ENCODE measurements around the gene REST.

REST gene

GRCh38 chr4:56971383-56971782 is 63.7 kb downstream of the REST start:
- H3K9ac ChIP-seq (ENCODE audit: low read length) = no peak overlapping the region
- H3K4me1 ChIP-seq (ENCODE audit: control insufficient read depth in 1 of 2, insufficient read depth in 2 of 2, low read length in 2 of 2) = peaks cover 0 to 5% of the 10 kb centered on the region in 2 experiments
- no peak overlapping the region for H2BK12ac ChIP-seq (ENCODE audit: low read length)
- H3K27me3 ChIP-seq (ENCODE audit: insufficient read depth, low read length) = no peaks in the 10 kb centered on the region
- no peak overlapping the region for H3K4me3 ChIP-seq (ENCODE audit: low read depth, low read length)
- DNase-seq = no peak
- H4K8ac ChIP-seq (ENCODE audit: low read depth, low read length) = no peak overlapping the region
- no peak overlapping the region for H3K4me2 ChIP-seq (ENCODE audit: low read length)
- no peak overlapping the region for H4K12ac ChIP-seq (ENCODE audit: low read depth, low read length)
- H3K23ac ChIP-seq (ENCODE audit: low read length) = no peak overlapping the region
- no peak overlapping the region for H2BK5ac ChIP-seq (ENCODE audit: low read depth, low read length, poor library complexity)
- no CpG with 5 or more reads among the region's 2 CpGs for WGBS (ENCODE audit: extremely low coverage, insufficient coverage, insufficient read length)
- H3K18ac ChIP-seq (ENCODE audit: low read length) = no peak overlapping the region
- no peaks in the 10 kb centered on the region for H3K79me1 ChIP-seq (ENCODE audit: low read length)
- H3K36me3 ChIP-seq (ENCODE audit: control insufficient read depth in 1 of 2, insufficient read depth in 2 of 2, low read length in 2 of 2) = peaks cover 32 to 35% of the 10 kb centered on the region in 2 experiments
- no peak overlapping the region for H2BK120ac ChIP-seq (ENCODE audit: insufficient read depth, low read length, poor library complexity)
- H3K9me3 ChIP-seq (ENCODE audit: insufficient read depth, low read depth, low read length) = no peaks in the 10 kb centered on the region
- H3K4ac ChIP-seq (ENCODE audit: low read depth, low read length) = no peak overlapping the region
- no peak overlapping the region for H3K27ac ChIP-seq (ENCODE audit: low read depth, low read length)
- H3K79me2 ChIP-seq (ENCODE audit: control insufficient read depth, insufficient read depth, low read length, poor library complexity) = peaks cover 3% of the 10 kb centered on the region
- no peak overlapping the region for H2AK5ac ChIP-seq (ENCODE audit: low read length)
- H3K14ac ChIP-seq (ENCODE audit: low read length) = no peak overlapping the region
- H4K91ac ChIP-seq (ENCODE audit: low read depth, low read length) = no peak overlapping the region
- no peak overlapping the region for H2AFZ ChIP-seq (ENCODE audit: insufficient read depth, low read length, poor library complexity)

DNA sequence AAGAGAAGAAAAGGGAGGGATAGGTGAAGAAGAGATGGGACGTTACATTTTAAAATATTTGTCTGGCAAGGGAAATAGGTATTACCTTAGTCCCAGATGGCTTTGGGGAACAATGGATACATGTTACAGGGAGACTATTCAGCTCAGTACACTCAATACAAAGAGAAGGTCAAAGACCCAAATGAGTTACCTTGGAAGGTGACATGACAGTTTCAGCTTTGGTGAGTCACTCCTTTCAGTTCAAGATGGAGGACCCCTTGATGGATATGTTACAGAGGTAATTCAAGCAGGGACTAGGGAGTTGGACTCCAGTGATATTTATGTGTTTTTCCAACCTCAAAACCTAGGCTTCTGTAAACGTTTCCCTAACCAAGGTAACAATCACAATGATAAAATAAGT is 64.7 kb downstream of the REST start:
- no peak overlapping the region for H3K27ac ChIP-seq (ENCODE audit: low read depth, low read length)
- WGBS (ENCODE audit: extremely low coverage, insufficient coverage, insufficient read length) = no CpG with 5 or more reads among the region's 2 CpGs
- H3K27me3 ChIP-seq (ENCODE audit: insufficient read depth, low read length) = no peaks in the 10 kb centered on the region
- peaks cover 27 to 30% of the 10 kb centered on the region in 2 experiments for H3K36me3 ChIP-seq (ENCODE audit: control insufficient read depth in 1 of 2, insufficient read depth in 2 of 2, low read length in 2 of 2)
- no peak overlapping the region for H4K91ac ChIP-seq (ENCODE audit: low read depth, low read length)
- no peak overlapping the region for H2BK5ac ChIP-seq (ENCODE audit: low read depth, low read length, poor library complexity)
- H2BK120ac ChIP-seq (ENCODE audit: insufficient read depth, low read length, poor library complexity) = no peak overlapping the region
- H3K18ac ChIP-seq (ENCODE audit: low read length) = no peak overlapping the region
- H3K9ac ChIP-seq (ENCODE audit: low read length) = no peak overlapping the region
- peaks cover 8% of the 10 kb centered on the region for H3K79me1 ChIP-seq (ENCODE audit: low read length)
- no peak overlapping the region for H2AK5ac ChIP-seq (ENCODE audit: low read length)
- H4K8ac ChIP-seq (ENCODE audit: low read depth, low read length) = no peak overlapping the region
- peaks cover 0 to 5% of the 10 kb centered on the region in 2 experiments for H3K4me1 ChIP-seq (ENCODE audit: control insufficient read depth in 1 of 2, insufficient read depth in 2 of 2, low read length in 2 of 2)
- no peak overlapping the region for H3K4me3 ChIP-seq (ENCODE audit: low read depth, low read length)
- no peaks in the 10 kb centered on the region for H3K9me3 ChIP-seq (ENCODE audit: insufficient read depth, low read depth, low read length)
- no peak for DNase-seq
- no peak overlapping the region for H2BK12ac ChIP-seq (ENCODE audit: low read length)
- H3K4ac ChIP-seq (ENCODE audit: low read depth, low read length) = no peak overlapping the region
- H4K12ac ChIP-seq (ENCODE audit: low read depth, low read length) = no peak overlapping the region
- H3K14ac ChIP-seq (ENCODE audit: low read length) = no peak overlapping the region
- H3K4me2 ChIP-seq (ENCODE audit: low read length) = no peak overlapping the region
- no peak overlapping the region for H2AFZ ChIP-seq (ENCODE audit: insufficient read depth, low read length, poor library complexity)
- H3K23ac ChIP-seq (ENCODE audit: low read length) = no peak overlapping the region
- H3K79me2 ChIP-seq (ENCODE audit: control insufficient read depth, insufficient read depth, low read length, poor library complexity) = peaks cover 12% of the 10 kb centered on the region

DNA sequence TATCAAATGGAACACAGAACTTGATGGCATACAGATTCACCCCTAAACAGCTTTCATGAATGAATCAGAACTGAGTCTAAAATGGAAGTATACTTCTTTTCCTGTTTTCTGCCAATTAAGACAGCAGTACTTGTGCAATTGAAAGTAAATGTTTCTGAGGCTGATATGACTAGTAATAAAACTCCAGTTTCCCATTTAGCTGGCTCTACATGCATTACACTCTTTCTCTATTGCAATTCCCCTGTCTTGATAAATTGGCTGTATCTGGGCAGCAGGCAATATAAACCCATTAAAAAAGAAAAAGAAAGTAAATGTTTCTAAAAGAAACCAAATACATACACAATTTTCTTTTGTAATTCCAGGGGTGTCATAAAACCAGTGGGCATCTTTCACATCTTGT is 65.1 kb downstream of the REST start:
- H3K14ac ChIP-seq (ENCODE audit: low read length) = no peak overlapping the region

GRCh38 chr4:56973336-56973735 is 65.6 kb downstream of the REST start:
- Histone ChIP-seq H3K4me2 (ENCODE audit: low read length) (no peak overlapping the region), H3K79me1 (ENCODE audit: low read length) (peaks cover 8% of the 10 kb centered on the region), H2BK5ac (ENCODE audit: low read depth, low read length, poor library complexity) (no peak overlapping the region), H2BK120ac (ENCODE audit: insufficient read depth, low read length, poor library complexity) (no peak overlapping the region), H3K23ac (ENCODE audit: low read length) (no peak overlapping the region), H3K27ac (ENCODE audit: low read depth, low read length) (no peak overlapping the region), H2BK12ac (ENCODE audit: low read length) (no peak overlapping the region), H3K4me1 (ENCODE audit: control insufficient read depth in 1 of 2, insufficient read depth in 2 of 2, low read length in 2 of 2) (peaks cover 0 to 5% of the 10 kb centered on the region in 2 experiments), H2AK5ac (ENCODE audit: low read length) (no peak overlapping the region), H3K36me3 (ENCODE audit: control insufficient read depth in 1 of 2, insufficient read depth in 2 of 2, low read length in 2 of 2) (peaks cover 24 to 27% of the 10 kb centered on the region in 2 experiments), H4K12ac (ENCODE audit: low read depth, low read length) (no peak overlapping the region), H3K9me3 (ENCODE audit: insufficient read depth, low read depth, low read length) (no peaks in the 10 kb centered on the region), H3K4me3 (ENCODE audit: low read depth, low read length) (no peak overlapping the region), H4K8ac (ENCODE audit: low read depth, low read length) (no peak overlapping the region), H4K91ac (ENCODE audit: low read depth, low read length) (no peak overlapping the region), H3K9ac (ENCODE audit: low read length) (no peak overlapping the region), H3K4ac (ENCODE audit: low read depth, low read length) (no peak overlapping the region), H3K18ac (ENCODE audit: low read length) (no peak overlapping the region), H3K14ac (ENCODE audit: low read length) (no peak overlapping the region), H2AFZ (ENCODE audit: insufficient read depth, low read length, poor library complexity) (no peak overlapping the region), H3K79me2 (ENCODE audit: control insufficient read depth, insufficient read depth, low read length, poor library complexity) (peaks cover 12% of the 10 kb centered on the region), H3K27me3 (ENCODE audit: insufficient read depth, low read length) (no peaks in the 10 kb centered on the region)
- no peak for DNase-seq
- no CpG with 5 or more reads among the region's 3 CpGs for WGBS (ENCODE audit: extremely low coverage, insufficient coverage, insufficient read length)

More for the DNA sequence above, 65.1 kb downstream of the REST start:
- Histone ChIP-seq H4K91ac (ENCODE audit: low read depth, low read length) (no peak overlapping the region), H3K18ac (ENCODE audit: low read length) (no peak overlapping the region), H4K8ac (ENCODE audit: low read depth, low read length) (no peak overlapping the region), H3K4me3 (ENCODE audit: low read depth, low read length) (no peak overlapping the region), H3K23ac (ENCODE audit: low read length) (no peak overlapping the region), H3K79me1 (ENCODE audit: low read length) (peaks cover 8% of the 10 kb centered on the region), H4K12ac (ENCODE audit: low read depth, low read length) (no peak overlapping the region), H2AFZ (ENCODE audit: insufficient read depth, low read length, poor library complexity) (no peak overlapping the region), H2BK120ac (ENCODE audit: insufficient read depth, low read length, poor library complexity) (no peak overlapping the region), H3K4me2 (ENCODE audit: low read length) (no peak overlapping the region), H3K4me1 (ENCODE audit: control insufficient read depth in 1 of 2, insufficient read depth in 2 of 2, low read length in 2 of 2) (peaks cover 0 to 5% of the 10 kb centered on the region in 2 experiments), H2BK12ac (ENCODE audit: low read length) (no peak overlapping the region), H3K79me2 (ENCODE audit: control insufficient read depth, insufficient read depth, low read length, poor library complexity) (peaks cover 12% of the 10 kb centered on the region), H3K9ac (ENCODE audit: low read length) (no peak overlapping the region), H2AK5ac (ENCODE audit: low read length) (no peak overlapping the region), H3K4ac (ENCODE audit: low read depth, low read length) (no peak overlapping the region), H2BK5ac (ENCODE audit: low read depth, low read length, poor library complexity) (no peak overlapping the region), H3K27me3 (ENCODE audit: insufficient read depth, low read length) (no peaks in the 10 kb centered on the region), H3K9me3 (ENCODE audit: insufficient read depth, low read depth, low read length) (no peaks in the 10 kb centered on the region), H3K27ac (ENCODE audit: low read depth, low read length) (no peak overlapping the region), H3K36me3 (ENCODE audit: control insufficient read depth in 1 of 2, insufficient read depth in 2 of 2, low read length in 2 of 2) (peaks cover 26 to 29% of the 10 kb centered on the region in 2 experiments)
- no peak for DNase-seq

All from trophoblast cell (in vitro differentiated cells and primary cell).